GM12864 (cell line): ENCODE results near the gene SBNO2.

ENCODE experiments used
- DNase-seq: peaks from one replicate; pipeline ENCODE4 v3.0.0-alpha.2; 2011; ENCODE audit warnings: low read depth
- H3K4me3 ChIP-seq: 2 replicates; pipeline ENCODE4 v1.5.1; 2011; ENCODE audit warnings: mild to moderate bottlenecking, low read depth, low read length, control low read depth
- TF ChIP-seq, protein P1 (sequence below): IDR thresholded peaks from 2 replicates; pipeline ENCODE4 v1.5.1; 2011; ENCODE audit warnings: low read depth, mild to moderate bottlenecking, moderate library complexity, low read length, control low read depth, inconsistent platforms; ENCODE audit errors: missing control alignments

SBNO2 gene

GRCh38 chr19:1123885-1124677, 50.0 kb downstream of the SBNO2 start:
- TF ChIP-seq, protein P1, sequence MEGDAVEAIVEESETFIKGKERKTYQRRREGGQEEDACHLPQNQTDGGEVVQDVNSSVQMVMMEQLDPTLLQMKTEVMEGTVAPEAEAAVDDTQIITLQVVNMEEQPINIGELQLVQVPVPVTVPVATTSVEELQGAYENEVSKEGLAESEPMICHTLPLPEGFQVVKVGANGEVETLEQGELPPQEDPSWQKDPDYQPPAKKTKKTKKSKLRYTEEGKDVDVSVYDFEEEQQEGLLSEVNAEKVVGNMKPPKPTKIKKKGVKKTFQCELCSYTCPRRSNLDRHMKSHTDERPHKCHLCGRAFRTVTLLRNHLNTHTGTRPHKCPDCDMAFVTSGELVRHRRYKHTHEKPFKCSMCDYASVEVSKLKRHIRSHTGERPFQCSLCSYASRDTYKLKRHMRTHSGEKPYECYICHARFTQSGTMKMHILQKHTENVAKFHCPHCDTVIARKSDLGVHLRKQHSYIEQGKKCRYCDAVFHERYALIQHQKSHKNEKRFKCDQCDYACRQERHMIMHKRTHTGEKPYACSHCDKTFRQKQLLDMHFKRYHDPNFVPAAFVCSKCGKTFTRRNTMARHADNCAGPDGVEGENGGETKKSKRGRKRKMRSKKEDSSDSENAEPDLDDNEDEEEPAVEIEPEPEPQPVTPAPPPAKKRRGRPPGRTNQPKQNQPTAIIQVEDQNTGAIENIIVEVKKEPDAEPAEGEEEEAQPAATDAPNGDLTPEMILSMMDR: no peak
- DNase-seq: no peak
- no peak overlapping the region for H3K4me3 ChIP-seq

- H3K4me3 ChIP-seq: no peak overlapping the region
- no peak for DNase-seq
- TF ChIP-seq, protein P1: no peak
Measured at GRCh38 chr19:1123381-1123780, 50.7 kb downstream of the SBNO2 start.

- DNase-seq: no peak
- no peak overlapping the region for H3K4me3 ChIP-seq
- TF ChIP-seq, protein P1: no peak
Measured at GRCh38 chr19:1122972-1123363, 51.1 kb downstream of the SBNO2 start.

- no peak for DNase-seq
- TF ChIP-seq, protein P1: no peak
- no peak overlapping the region for H3K4me3 ChIP-seq
Measured at GRCh38 chr19:1122021-1122971, 51.8 kb downstream of the SBNO2 start.

DNA sequence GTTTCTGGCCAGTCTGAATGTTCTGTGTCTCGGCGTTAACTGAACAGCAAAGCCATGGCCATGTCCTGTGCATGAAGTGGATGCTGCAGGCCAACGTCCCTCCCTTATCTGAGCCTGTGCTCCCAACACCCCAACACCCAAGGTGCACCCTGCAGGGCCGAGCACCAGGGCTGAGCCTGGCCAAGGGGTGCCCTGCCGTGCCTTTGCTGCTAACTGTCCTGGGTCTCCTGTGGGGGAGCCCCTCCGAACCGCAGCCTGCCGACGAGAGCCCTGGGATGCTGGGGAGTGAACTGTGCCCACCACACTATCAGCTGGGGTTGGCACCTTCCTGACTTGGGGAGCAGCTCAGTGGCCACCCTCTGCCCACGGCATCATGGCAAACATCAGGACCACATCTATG, 52.7 kb downstream of the SBNO2 start:
- DNase-seq: no peak
- H3K4me3 ChIP-seq: no peak overlapping the region
- TF ChIP-seq, protein P1: no peak

DNA sequence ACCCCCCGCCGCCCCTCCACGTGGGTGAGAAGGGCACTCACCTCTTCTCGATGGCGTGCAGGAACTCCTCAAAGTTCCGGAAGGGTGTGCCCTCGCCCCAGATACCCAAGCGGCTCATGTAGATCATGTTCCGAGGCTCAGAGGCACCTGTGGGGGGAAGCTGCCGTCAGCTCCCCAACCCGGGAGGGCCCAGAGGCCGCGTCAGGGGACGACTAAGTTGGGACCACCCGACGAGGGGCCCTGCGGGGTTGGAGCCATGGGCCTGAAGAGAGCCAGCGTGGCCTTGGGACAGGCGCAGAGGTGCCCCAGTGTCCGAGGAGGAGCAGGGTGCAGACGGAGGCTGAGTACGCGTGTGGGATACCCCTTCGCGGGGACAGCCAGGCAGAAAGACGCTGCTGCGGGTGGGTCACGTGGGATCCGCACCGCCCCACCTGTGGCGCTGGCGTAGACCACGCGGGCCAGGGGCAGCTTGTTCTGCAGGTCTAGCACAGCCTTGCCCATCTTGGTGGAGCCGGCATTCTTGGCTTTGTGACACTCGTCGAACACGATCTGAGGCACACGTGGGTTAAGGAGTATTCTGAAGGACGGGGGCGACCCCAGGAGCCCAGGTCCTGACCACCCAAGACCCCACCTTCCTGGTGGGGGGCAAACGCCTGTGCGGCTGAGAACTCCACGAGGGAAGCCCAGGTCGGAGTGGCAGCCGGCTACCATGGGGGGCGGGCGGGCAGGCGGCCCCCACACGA, 54.4 kb downstream of the SBNO2 start:
- TF ChIP-seq, protein P1: no peak
- DNase-seq: no peak
- H3K4me3 ChIP-seq: no peak overlapping the region
